GM18520 (cell line): ENCODE measurements around the gene ASB5.
"Not testable (repeated sequence)": the region's sequence is repeated elsewhere in the genome, so short reads cannot be mapped to it uniquely, and the experiment has no call there.

ENCODE experiments used
- ATAC-seq: cut with Tn5 transposase; IDR thresholded peaks from one replicate; pipeline ENCODE4 v1.9.1; 2021; ENCODE audit not compliant: unreplicated experiment

Gene ASB5

GRCh38 chr4:176226736-176227135 lies 42.3 kb downstream of the ASB5 start:
- ATAC-seq, result no peak

- ATAC-seq, result no peak
Observed at GRCh38 chr4:176223561-176223960, 45.5 kb downstream of the ASB5 start.

GRCh38 chr4:176222149-176222548 lies 46.9 kb downstream of the ASB5 start:
- ATAC-seq, result no peak

GRCh38 chr4:176217510-176217909 lies 51.5 kb downstream of the ASB5 start:
- ATAC-seq, result no peak

GRCh38 chr4:176212351-176212750 lies 56.7 kb downstream of the ASB5 start:
- not testable (repeated sequence) for ATAC-seq

- ATAC-seq, result no peak
Observed at GRCh38 chr4:176210579-176211296, 58.3 kb downstream of the ASB5 start.

GRCh38 chr4:176210101-176210500 lies 58.9 kb downstream of the ASB5 start:
- ATAC-seq, result no peak

GRCh38 chr4:176209535-176209934 lies 59.5 kb downstream of the ASB5 start:
- ATAC-seq, result no peak

- no peak for ATAC-seq
Observed at GRCh38 chr4:176207839-176208238, 61.2 kb downstream of the ASB5 start.

- no peak for ATAC-seq
Observed at GRCh38 chr4:176205299-176205698, 63.7 kb downstream of the ASB5 start.

- no peak for ATAC-seq
Observed at GRCh38 chr4:176198316-176198903, 70.6 kb downstream of the ASB5 start.

- peak; percentile 94 for ATAC-seq
Observed at GRCh38 chr4:176195184-176195978, 73.6 kb downstream of the ASB5 start, which contains the start of gene SPATA4. SPATA4 (minus strand) TSS chr4:176195585; CDS start chr4:176195562, 23 bp downstream.

- no peak for ATAC-seq
Observed at GRCh38 chr4:176193938-176194337, 75.1 kb downstream of the ASB5 start.

- ATAC-seq, result no peak
Observed at GRCh38 chr4:176193126-176193525, 75.9 kb downstream of the ASB5 start.

- no peak for ATAC-seq
Observed at GRCh38 chr4:176191974-176192373, 77.0 kb downstream of the ASB5 start.

- no peak for ATAC-seq
Observed at GRCh38 chr4:176189891-176190795, 78.9 kb downstream of the ASB5 start.

- ATAC-seq, result no peak
Observed at GRCh38 chr4:176188654-176189053, 80.4 kb downstream of the ASB5 start.

- peak; percentile 39 for ATAC-seq
Observed at GRCh38 chr4:176187624-176188023, 81.4 kb downstream of the ASB5 start.

- ATAC-seq, result no peak
Observed at GRCh38 chr4:176186671-176187395, 82.2 kb downstream of the ASB5 start.

GRCh38 chr4:176186067-176186466 lies 83.0 kb downstream of the ASB5 start:
- ATAC-seq, result peak; percentile 60
